ENCODE data around the gene FGF14.
A peak's percentile ranks its signal among the peaks of the same experiment; 100 is the strongest.

Gene FGF14

DNA sequence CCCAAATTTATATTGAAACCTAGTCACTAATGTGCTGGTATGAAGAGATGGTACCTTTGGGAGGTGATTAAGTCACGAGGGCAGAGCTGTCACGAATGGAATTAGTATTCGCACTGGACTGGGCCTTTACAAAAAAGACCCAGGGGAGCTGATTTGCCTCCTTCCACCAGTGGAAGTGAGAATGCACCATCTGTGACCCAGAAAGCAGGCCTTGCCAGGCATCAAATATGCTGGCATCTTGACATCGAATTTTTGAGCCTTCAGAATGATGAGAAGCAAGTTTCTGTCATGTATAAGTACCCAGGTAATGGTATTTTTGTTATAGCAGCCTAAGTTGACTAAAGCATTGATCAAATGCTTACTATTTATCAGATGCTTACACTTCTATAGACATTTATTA is 373.6 kb downstream of the FGF14 start:
- no peak for DNase-seq

DNA sequence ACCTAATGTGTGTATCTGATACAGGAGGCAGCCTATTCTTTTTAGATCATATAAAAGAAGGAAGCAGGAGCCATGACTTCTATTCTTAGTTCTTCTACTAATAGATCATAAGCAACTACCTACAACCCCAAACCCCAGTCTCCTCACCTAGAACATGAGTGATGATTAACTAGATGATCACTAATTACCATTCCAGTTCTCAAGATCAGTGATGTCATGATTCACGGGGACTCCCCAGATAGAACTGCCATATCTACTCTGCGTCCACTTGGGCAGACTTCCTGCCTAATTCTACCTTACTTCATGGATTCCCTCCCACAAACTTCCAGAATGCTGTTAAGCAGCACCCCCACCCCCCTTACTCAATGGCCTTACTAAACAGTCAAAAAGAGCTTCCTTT is 380.1 kb downstream of the FGF14 start:
- no peak for DNase-seq

DNA sequence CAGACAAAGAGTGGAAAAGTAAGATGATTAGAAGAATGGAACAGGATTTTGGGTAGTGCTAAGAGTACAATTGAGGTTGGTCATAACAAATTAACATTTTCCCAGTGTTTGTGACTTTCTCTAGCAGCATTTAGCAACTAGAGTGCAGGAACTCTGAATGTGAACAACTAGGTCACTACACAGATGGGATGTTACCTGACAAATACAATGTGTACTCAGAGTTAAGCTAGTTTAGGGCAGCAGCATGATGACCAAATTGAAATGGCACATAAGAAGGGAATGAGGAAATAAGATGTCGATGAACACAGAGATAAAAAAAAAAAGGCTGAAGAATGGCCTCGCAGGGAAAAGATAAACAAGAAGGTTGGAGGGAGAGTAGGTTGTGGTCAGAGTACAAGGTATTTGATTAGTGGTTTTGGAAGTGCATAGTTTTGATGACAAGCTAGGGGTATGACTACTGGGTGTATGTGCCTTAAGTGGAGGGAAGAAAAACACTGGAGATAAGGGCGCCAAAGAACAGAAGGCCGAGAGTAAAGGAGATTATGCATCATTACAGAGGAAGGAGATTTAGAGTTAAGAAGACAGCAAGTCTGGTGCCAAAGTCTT is 381.1 kb downstream of the FGF14 start:
- DNase-seq = peak in 1 of 2 experiments; percentile 12

DNA sequence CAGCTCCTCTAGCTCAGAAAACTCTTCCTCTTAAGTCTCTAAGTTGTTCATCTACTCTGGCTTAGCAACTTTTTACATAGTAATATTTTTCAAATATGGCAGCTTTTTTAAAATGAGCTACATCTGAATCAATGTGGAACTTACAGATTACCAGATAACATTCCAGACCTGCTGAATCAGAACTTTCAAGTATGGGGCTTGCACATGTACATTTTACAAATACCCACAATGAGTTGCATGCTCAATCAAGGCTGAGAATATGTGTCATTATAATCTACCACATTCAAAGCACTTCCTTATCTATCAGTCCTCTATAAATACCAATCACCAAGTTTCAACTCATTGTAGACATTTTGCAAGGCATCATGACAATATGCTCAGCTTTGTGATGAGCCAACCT is 383.1 kb downstream of the FGF14 start:
- no peak for DNase-seq

DNA sequence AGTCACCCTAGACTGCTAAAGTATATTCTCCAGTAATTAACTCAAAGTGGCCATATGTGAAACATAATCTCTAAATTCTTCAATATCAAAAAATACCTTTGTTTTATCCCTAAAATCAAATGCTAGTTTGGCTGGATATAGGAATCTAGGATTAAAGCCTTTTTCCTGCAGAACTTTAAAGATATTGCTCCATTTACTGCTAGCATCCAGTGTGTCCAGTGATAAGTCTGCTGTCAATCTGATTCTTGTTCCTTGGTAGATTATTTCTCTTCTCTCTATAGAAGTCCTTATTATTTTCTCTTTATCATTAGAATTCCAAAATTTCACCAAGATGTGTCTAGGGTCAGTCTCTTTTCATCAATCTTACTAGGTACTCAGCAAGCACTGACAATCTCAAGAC is 384.6 kb downstream of the FGF14 start:
- DNase-seq = no peak

DNA sequence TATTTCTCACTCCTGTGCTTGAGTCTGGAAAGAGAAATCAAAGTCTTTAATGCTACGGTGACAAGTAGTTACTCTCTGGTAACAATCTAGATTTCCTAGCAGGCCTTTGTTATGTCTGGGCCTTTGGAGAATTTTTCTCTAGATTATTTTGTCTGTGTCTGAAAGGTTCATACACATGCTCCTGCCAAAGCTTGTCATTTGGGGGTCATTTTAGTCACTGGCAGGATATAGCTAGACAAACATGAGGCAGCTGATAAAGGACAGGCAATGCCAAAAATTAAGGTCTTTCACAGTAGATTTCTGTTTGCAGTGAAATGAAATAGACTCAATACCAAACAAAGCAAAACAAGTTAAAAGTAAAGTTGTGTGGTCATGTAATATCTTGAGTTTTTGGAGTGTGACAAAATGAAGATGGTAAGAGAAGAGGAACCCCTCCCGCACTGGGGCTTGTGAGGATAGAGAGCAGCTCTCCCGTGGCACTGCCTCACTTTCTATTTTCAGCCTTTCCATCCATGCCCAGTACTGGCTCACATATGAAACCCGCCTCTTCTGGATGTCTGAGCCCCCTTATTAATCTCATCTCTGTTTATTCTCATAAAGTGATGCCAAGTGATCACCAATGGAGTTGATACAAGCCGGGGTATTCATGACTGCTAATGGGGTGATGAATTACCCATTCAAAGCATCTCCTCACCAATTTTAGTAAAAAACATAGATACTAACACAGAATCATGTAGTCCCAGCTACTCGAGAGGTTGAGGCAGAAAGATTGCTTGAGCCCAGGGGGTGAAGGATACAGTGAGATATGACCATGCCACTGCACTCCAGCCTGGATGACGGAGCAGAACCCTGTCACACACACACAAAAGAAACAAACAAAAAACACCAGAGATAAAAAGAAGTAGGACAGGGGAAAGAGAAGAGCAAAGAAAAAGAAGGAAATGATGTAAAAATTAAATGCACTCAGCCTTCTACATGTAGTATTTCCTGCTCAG is 389.3 kb downstream of the FGF14 start:
- peak; percentile 28 to 69 for DNase-seq

DNA sequence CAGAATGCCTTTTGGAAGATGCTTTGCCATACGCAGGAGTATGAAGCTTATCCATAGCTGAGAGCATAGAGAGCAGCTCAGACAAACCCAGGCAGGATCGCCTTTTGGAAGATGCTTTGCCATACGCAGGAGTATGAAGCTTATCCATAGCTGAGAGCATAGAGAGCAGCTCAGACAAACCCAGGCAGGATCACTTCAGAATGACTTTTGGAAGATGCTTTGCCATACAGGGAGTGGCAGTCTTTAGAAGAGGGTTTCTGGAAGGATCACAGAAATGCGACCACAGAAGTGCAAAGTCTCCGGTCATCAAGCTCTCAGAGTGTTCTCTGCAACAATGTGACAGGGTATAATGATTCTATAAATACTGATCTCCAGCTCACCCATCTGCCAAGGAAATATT is 390.4 kb downstream of the FGF14 start:
- DNase-seq = peak; percentile 45 to 61

DNA sequence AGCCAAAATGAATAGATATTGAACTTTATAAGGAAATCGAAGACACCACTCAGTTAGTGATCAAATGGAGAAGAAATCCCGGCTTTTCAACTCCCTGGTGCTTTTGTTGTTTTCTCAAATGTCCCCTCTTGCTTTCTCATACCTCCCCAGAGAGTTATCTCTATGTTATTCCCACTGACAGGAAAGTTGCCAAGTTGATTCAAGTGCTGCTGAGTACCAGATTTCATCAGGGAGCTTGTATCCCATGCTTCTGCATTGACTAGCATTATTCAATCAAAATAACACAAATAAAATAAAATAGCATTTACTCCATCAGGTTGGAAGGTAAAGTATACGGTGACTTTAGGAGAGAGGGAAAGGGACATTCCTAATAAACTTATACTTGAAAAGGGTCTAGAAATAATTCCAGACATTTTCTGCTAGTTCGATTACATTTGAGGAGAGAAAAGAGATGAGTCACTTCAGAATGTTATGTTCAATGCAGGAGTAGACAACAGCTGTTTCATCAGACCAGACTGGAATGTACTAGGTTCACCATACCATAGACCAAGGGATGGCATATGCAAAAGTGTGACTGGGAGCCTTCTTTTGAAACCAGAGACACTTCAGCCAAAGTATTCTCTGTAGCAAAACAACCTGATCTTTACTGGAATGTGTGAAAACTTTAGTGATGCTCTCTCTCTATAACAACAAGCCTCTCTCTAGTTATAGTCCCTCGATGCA is 397.8 kb downstream of the FGF14 start:
- DNase-seq = no peak

DNA sequence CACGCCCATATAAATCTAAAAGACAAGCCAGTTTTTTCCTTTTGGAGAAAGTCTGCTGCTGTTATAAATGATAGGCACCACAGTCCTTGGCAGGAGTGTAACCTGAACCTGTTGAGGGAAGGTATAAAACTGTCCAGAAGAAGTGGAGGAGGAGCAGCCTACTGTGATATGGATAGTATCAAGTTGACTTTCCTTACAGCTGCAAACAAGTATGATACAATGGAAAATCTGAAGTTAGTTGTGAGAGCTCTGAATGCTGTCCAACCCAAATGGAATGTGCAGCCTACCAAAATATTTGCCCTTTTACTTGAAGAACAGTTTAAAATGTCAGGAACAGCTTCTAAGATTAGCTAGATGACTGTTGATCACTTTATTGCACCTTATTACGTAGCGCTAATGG is 399.6 kb downstream of the FGF14 start:
- no peak for DNase-seq

DNA sequence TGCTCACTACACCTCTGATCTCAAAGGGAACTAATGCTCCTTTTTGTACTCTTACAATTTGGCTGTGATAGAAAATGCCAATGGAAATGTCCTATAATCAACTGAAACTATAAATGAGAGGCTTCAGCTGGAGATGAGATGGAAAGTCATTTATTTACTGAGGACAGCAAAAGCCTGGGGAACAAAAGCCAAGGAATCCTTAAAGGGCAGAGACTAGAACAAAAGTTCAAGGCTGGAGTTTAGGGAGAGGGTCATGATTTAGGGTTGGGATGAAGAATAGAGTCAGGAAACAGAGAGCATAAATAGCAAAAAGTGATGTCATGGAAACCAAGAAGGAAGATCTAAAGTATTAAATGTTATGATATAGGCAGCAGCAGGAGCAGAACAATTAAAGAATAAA is 401.1 kb downstream of the FGF14 start:
- DNase-seq = no peak

DNA sequence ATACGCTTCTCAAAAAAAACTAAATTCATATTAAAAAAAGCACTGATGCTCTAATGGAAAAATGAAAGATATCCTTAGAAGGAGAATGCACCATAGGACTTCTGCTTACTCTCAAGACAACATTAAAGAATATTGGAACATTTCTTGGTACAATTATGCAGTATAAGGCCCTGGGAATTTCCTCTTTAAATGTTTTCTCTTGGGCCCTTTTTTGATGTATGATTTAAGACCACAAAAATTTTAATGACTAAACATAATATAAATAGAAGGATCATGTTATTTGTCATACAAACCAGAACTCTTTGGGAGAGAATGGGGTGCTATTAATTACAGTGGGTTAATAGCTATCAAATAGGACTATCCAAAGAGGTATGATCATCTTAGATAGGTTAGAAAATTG is 403.7 kb downstream of the FGF14 start:
- DNase-seq = no peak

DNA sequence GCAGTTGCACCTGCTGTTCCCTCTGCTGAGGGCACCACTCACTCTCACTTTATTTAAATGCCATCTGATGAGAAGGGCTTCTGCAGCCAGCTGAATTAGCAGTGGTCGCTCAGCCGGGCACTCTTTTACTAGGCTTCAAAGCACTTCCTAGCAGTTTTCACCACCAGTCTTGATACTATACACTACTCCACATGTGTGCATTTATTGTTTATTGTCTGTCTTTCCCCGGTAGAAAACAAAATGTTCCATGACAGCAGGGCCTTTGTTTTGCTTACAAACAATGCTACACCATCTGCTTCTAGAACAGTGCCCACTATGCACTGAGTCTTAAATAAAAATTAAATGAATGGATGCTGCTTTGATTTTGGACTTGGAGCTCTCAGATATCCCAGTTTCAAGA is 404.9 kb downstream of the FGF14 start:
- DNase-seq = no peak

DNA sequence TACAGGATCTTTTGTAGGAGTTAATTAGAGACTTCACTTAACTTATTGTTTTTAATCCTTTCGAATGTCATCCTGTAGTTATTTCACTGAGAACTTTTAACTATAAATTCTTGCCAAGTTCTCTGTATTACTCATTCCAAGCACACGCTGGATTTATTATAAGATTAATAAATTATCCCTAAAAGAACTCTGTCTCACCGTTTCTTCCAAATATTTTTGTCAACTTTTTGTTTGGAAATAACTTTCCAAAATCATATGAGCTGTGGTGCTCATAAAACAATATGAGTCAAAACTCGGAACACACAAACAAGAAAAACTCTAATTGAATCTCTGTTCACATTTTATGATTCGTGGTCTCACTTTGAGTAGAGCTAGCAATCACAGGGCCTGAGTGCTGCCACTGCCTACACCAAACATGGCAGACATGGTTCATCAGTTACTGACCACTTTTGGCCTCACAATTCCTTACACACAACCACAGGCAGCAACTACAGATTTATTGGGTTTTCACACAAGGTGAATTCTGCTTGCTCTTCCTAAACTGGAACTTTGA is 412.0 kb downstream of the FGF14 start:
- DNase-seq = no peak

DNA sequence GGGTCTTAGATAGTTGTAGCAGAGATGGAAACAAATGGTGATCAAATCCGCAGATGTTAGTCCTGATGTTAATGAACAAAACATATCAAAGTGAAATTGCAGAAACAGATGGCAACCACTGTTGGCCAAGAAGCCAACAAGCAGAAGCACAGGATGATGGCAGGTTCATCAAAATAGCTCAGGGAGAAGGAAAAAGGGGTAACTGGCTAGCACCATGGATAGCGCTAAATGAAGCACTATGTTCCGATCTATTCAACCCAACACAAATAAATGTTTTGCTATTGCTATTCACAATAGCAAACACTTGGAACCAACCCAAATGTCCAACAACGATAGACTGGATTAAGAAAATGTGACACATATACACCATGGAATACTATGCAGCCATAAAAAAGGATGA is 413.7 kb downstream of the FGF14 start:
- DNase-seq = no peak

DNA sequence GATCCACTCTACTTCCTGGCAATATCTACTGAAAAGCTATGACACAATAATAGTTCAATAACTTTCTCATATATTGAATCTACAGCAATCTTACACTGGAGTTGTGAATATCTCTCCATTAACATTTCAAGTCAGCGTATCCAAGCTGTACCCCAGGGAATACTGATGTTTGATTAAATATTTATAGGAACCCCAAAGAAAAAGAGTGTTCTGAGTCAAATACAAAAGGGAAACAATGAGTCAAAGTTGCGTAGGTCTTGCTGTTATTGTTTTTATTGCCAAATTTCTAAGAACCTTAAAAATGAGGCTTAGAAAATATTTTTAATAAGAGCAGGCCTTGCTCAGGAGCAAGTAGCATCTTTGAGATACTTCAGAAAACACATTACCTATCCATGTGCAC is 415.5 kb downstream of the FGF14 start:
- DNase-seq = no peak

DNA sequence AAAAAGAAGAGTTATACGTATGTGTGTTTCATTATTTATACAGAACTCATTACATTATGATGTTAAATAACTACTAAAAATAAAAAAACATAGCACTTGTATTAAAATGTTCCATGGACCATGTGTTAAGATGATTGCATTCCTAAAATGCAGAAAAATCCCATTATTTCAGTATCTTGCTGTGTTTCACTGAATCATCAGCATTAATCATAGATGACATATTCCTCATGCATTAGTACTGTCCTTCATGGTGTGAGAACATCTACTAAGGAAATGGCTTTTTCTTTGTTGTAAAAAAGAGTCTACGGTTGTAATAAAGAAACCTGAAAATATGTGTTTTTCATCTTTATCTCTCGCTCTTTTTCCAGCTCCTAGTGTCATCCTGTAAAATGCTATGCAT is 416.5 kb downstream of the FGF14 start:
- no peak for DNase-seq

DNA sequence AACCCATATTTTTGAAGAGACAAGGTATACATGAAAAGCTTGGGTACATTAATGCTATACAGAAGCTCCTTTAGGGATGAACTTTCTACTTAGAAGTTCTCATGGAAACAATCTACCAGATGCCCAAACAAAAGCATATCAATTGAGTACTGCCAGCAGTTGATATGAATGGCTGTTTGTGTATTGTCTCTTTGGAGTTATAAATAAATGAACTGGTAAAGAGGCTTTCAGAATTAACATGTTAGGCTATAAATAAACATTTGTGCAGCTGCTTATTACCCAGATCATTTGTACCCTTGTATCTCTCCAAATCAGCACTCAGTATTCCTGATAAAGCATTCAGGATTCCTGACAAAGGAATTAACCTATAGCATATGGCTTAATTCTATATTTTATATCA is 418.9 kb downstream of the FGF14 start:
- DNase-seq = no peak

DNA sequence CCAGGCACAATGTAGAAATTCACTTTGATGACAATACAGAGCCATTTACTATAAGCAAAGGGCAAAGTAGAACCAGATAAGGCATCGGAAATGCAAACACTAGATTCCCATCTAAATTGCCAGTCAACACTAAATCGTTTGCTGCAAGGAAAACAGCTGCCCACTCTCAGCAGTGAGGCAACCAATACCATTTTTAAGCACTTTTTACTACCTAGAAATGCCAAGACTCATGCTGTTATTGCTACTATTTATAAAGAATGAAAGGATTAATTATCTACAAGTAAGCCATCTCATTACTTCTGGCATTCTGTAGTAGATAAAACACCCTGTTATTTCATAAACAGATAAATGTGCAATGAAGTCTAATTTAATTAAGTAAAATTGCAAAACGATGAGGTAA is 422.0 kb downstream of the FGF14 start:
- DNase-seq = no peak

DNA sequence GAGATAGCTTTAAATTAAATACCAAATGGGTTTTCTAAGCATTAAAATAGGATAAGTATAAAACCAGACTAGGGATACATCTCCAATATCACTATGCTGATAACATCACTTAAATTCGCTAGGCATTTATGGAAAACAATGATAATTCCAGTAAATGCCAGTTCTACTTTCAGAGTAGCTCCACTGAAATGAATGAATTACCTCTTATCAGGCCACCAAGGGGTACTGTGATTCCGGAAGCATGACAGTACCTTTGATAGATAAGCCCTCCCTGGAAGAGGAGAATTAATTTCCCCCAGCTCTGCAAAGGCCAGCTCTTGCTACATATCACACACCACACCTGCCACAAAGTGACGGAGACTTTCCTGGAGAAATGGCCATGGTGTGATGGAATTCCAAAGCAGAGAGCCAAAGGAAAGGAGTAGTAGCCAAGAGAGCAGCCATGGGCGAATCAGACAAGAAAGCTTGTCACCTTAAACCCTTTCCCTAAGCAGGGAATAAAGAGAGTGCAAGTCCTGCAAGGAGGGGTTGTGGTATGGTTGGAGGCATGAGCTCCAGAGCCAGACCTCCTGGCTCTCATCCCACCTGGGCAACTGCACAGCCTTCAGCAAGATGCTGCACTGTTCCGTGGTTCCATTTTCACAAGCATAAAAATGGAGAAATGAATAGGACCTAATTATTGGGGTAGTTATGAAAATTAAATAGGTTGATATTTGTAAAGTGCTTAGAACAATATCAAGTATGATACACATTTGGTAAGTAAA is 423.1 kb downstream of the FGF14 start:
- peak; percentile 62 to 73 for DNase-seq

DNA sequence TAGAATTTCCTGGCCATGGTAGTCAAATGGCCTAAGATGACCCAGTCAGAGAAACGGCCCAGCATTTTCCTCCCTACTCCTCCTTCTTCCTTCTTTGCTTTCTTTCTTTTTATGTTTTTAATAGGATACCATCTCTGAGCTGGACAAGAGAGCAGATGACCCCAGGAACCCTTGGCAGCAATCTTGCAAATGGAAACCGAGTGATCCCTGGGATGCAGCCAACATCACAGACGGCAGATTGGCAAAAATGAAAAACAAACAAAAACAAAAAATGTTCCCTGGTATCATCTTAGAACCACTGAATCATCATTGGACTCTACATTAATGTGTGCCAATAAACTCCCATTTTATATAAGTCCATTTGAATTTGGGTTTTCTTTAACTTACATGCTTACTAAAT is 424.4 kb downstream of the FGF14 start:
- DNase-seq = peak in 1 of 2 experiments; percentile 89

DNA sequence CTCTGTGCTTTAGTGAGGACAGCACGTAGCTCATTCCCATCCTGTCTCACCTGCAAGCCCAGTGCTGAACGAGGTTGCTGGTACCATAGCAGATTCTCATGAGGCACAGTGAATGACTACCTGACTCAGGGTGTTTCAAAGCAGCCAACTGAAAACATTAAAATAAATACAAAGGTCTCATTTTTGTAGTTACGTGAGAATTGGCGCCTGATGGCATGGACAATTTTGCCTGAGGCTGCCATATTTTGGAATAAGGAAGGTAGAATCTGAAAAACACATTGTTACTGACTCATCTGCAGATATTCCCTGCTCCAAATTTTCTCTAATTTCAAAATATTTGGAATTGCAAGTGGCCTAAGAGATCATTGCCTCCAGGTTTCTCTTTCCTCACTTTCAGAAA is 429.7 kb downstream of the FGF14 start:
- no peak for DNase-seq

DNA sequence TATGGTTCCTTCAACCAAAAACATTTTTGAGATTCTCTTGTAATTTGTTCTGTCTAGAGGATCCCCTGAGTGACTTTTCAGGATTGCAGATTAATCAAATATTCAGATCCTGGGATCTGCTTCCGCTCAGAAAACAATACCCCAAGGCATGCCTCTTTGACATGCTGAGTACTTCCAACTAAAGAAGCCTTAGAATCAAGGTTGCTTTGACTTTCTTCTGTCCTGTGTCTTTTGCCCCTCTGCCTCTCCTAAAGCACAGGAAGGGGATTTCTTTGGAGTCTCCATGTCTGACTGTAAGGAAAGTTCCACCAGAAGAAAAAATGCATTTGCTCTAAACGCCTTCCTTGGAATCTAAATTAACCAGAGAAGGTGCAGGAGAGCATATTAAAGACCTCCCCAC is 431.5 kb downstream of the FGF14 start:
- DNase-seq = no peak

DNA sequence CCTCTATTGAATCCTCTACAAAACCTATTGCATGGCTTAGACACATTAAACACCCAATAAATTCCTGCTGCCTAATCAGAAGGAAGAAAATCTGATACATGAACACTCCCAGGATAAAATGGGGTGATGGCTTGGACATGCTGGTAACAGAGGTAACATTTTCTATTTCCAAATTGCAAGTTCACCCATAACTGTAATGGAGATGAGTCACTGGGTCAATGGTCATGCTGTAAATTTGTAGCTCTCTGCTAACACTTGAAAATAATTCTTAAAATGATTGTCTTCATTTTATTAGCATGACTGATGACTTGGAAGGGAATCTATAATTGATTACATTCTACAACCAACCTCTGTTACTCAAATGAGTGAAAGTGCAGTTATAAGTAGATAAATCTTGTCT is 434.1 kb downstream of the FGF14 start:
- no peak for DNase-seq

Measured in cerebellar nuclear complex (tissue), 1 donor.